Uterus (tissue), 2 donors: ENCODE data around the gene SSTR4.

Experiments
- CTCF ChIP-seq, 4 experiments: fragments of 200-600 bp in 2 of 4; fragments of 450-650 bp in 2 of 4; sonication (generic) in 2 of 4; IDR thresholded peaks; one replicate each; pipeline ENCODE4 v1.5.1; 2016 to 2019; ENCODE audit warnings: antibody characterized with exemption in 4 of 4, mild to moderate bottlenecking in 2 of 4, moderate library complexity in 1 of 4
- POLR2A ChIP-seq, 2 donors: fragments of 450-650 bp; IDR thresholded peaks; one replicate each; pipeline ENCODE4 v1.6.1; 2016; ENCODE audit warnings: antibody characterized with exemption in 2 of 2, mild to moderate bottlenecking in 1 of 2, moderate library complexity in 1 of 2

GRCh38 chr20:23022849-23023248, 12.3 kb upstream of the SSTR4 start:
- no peak for TF ChIP-seq CTCF (IDR thresholded peaks at IDR 0.05)
- no peak for TF ChIP-seq POLR2A (IDR thresholded peaks at IDR 0.05)
